ENCODE measurements around the gene CDH11. TPM values are rescaled to one million over a fixed set of nuclear protein-coding genes. Genes with fewer than 3 reads are reported as not detected.
A peak's percentile ranks its signal among the peaks of the same experiment; 100 is the strongest.

CDH11 gene
- total RNA-seq, 1 donor from 2014 or later = 22.9 TPM

- no peak overlapping the region for H3K4me3 ChIP-seq (ENCODE audit: low read depth, low read length)
These were observed 5.2 kb upstream of the CDH11 start for GRCh38 chr16:65126845-65127624.

GRCh38 chr16:65125871-65126270 is 4.0 kb upstream of the CDH11 start:
- DNase-seq (ENCODE audit: low read depth) = no peak
- TF ChIP-seq CTCF (conservative IDR thresholded peaks at IDR 0.05; ENCODE audit: low read depth, low read length) = no peak
- H3K4me3 ChIP-seq (ENCODE audit: low read depth, low read length) = no peak overlapping the region

More at GRCh38 chr16:65126845-65127624, 5.2 kb upstream of the CDH11 start:
- peak; percentile 41 for TF ChIP-seq CTCF (conservative IDR thresholded peaks at IDR 0.05; ENCODE audit: low read depth, low read length)
- no peak for DNase-seq (ENCODE audit: low read depth)

GRCh38 chr16:65125322-65125721 is 3.5 kb upstream of the CDH11 start:
- no peak for TF ChIP-seq CTCF (conservative IDR thresholded peaks at IDR 0.05; ENCODE audit: low read depth, low read length)
- no peak for DNase-seq (ENCODE audit: low read depth)
- H3K4me3 ChIP-seq (ENCODE audit: low read depth, low read length) = no peak overlapping the region

GRCh38 chr16:65124596-65124995 is 2.7 kb upstream of the CDH11 start:
- no peak for TF ChIP-seq CTCF (conservative IDR thresholded peaks at IDR 0.05; ENCODE audit: low read depth, low read length)
- no peak overlapping the region for H3K4me3 ChIP-seq (ENCODE audit: low read depth, low read length)
- DNase-seq (ENCODE audit: low read depth) = peak; percentile 67

GRCh38 chr16:65124212-65124548 is 2.3 kb upstream of the CDH11 start:
- no peak for DNase-seq (ENCODE audit: low read depth)
- TF ChIP-seq CTCF (conservative IDR thresholded peaks at IDR 0.05; ENCODE audit: low read depth, low read length) = no peak
- H3K4me3 ChIP-seq (ENCODE audit: low read depth, low read length) = no peak overlapping the region

- TF ChIP-seq CTCF (conservative IDR thresholded peaks at IDR 0.05; ENCODE audit: low read depth, low read length) = no peak
- H3K4me3 ChIP-seq (ENCODE audit: low read depth, low read length) = peak overlapping the region; percentile 44
- no peak for DNase-seq (ENCODE audit: low read depth)
These were observed 1.7 kb upstream of the CDH11 start for GRCh38 chr16:65123396-65124211.

All from epithelial cell of proximal tubule (primary cell).